ENCODE results near the gene MEF2D. TPM values are rescaled to one million over a fixed set of nuclear protein-coding genes. Genes with fewer than 3 reads are reported as not detected.

The MEF2D gene
- total and polyA plus RNA-seq, 7 experiments from 2014 or later = 4.5 to 190 (median 61.6) TPM

DNA sequence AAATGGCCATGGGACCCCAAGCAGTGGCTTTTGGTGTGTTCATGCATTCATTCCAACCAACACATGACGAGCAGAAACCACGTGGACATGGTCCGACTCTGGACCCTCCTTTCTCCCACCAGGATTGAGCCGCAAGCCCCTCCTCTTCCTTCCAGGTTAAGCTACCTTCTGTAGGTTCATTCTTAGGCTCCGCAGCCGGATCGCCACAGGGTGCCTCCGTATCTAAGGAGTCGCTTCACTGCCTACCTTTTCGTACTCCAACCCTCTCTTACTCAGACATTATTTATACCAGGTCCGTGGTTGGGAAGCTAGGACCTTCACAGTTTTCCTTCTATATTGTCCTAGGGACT is 67.9 kb downstream of the MEF2D start:
- intact Hi-C loops (cut with micrococcal nuclease) = no loop called here
- DNase-seq (no peak), ATAC-seq (no peak)
- H3K4me3 Mint-ChIP-seq = no peak overlapping the region
- Histone ChIP-seq H3K36me3 (ENCODE audit: control insufficient read depth in 2 of 3, insufficient read depth in 3 of 3, low read length in 3 of 3) (no peaks in the 10 kb centered on the region), H3K4me1 (ENCODE audit: control insufficient read depth in 2 of 2, insufficient read depth in 2 of 2, low read length in 2 of 2) (peaks cover 5 to 20% of the 10 kb centered on the region in 2 donors), H3K9me3 (ENCODE audit: control insufficient read depth in 2 of 3, low read length in 3 of 3) (no peaks in the 10 kb centered on the region), H3K27ac (ENCODE audit: low read depth, low read length) (no peak overlapping the region), H3K4me3 (ENCODE audit: low read length) (no peak overlapping the region), H3K27me3 (ENCODE audit: control insufficient read depth in 2 of 2, insufficient read depth in 2 of 2, low read length in 2 of 2) (peaks cover 25 to 39% of the 10 kb centered on the region in 2 donors)
- H3K4me1 Mint-ChIP-seq = peaks cover 13 to 26% (median 22%) of the 10 kb centered on the region in 7 donors
- POLR2A ChIA-PET = interaction anchor here (0.6 kb wide), 1 partner anchor 44 kb away, joined by 6 read pairs; no protein-coding TSS in a partner anchor
- H3K36me3 Mint-ChIP-seq = peaks cover 0 to 4% (median 2%) of the 10 kb centered on the region in 5 donors
- CTCF ChIA-PET = interaction anchor here (0.7 to 0.8 kb wide), 2 partner anchors 9 to 48 kb away, joined by 3 read pairs; no protein-coding TSS in a partner anchor
- peaks cover 89 to 97% (median 94%) of the 10 kb centered on the region in 5 donors for H3K27me3 Mint-ChIP-seq
- peaks cover 0 to 3% (median 0%) of the 10 kb centered on the region in 11 donors for H3K9me3 Mint-ChIP-seq
- no peak overlapping the region for H3K27ac Mint-ChIP-seq

DNA sequence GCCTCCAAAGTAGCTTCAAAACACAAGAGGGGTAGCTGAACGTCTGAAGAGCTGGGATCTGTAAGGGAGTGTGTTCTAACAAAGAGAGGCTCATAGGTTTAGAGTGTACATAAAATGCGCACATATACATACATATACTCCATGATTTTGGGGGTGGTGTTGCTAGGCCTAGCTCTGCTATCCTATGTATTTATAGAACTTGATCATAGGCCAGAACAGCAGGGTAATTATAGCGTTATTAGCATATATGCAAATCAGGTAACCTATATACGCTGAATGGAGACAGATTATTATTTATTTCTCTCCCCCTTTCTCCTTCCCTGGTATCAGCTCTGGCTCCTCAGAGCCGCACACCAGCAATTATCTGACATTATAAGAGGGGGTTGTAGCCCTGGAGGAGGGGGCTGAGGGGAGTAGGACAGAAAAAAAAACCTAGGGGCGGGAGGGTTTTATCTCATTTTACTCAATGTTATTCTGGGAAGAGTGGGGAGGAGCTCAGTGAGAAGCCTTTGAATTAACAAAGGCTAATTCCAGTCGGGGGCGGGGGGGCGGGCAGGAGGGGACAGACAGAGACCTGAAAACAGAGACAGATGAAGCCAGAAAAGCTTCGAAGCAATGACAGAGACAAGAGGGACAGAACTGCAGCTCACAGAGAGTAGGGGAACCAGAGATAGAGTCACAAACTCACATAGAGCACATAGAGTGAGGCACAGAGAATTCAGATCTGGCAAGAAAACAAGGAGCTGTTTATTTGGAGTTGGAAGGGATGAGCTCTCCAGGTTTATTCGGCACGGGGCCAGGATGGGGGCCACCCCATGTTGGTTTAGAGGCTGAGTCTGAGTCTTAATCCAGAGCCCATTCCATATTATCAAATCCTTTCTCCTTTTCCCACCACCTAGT is 68.6 kb downstream of the MEF2D start:
- DNase-seq (no peak), ATAC-seq (no peak)
- H3K27me3 ChIP-seq (ENCODE audit: control insufficient read depth in 2 of 2, insufficient read depth in 2 of 2, low read length in 2 of 2) = peaks cover 19 to 33% of the 10 kb centered on the region in 2 donors
- peaks cover 5 to 14% of the 10 kb centered on the region in 2 donors for H3K4me1 ChIP-seq (ENCODE audit: control insufficient read depth in 2 of 2, insufficient read depth in 2 of 2, low read length in 2 of 2)
- peaks cover 89 to 97% (median 94%) of the 10 kb centered on the region in 5 donors for H3K27me3 Mint-ChIP-seq
- no peaks in the 10 kb centered on the region for H3K9me3 ChIP-seq (ENCODE audit: control insufficient read depth in 2 of 3, low read length in 3 of 3)
- H3K27ac ChIP-seq (ENCODE audit: low read depth, low read length) = no peak overlapping the region
- no peak overlapping the region for H3K4me3 Mint-ChIP-seq
- H3K4me1 Mint-ChIP-seq = peaks cover 9 to 21% (median 17%) of the 10 kb centered on the region in 7 donors
- H3K9me3 Mint-ChIP-seq = peaks cover 0 to 3% (median 0%) of the 10 kb centered on the region in 11 donors
- H3K36me3 ChIP-seq (ENCODE audit: control insufficient read depth in 2 of 3, insufficient read depth in 3 of 3, low read length in 3 of 3) = no peaks in the 10 kb centered on the region
- intact Hi-C loops (cut with micrococcal nuclease) = no loop called here
- ChIA-PET CTCF (interaction anchor here (0.7 to 0.8 kb wide), 3 partner anchors 10 to 47 kb away, joined by 3 to 4 read pairs (median 3); no protein-coding TSS in a partner anchor), POLR2A (interaction anchor here (0.6 kb wide), 1 partner anchor 45 kb away, joined by 6 read pairs; no protein-coding TSS in a partner anchor)
- H3K36me3 Mint-ChIP-seq = peaks cover 0 to 4% (median 2%) of the 10 kb centered on the region in 5 donors
- H3K27ac Mint-ChIP-seq = peak overlapping the region in 1 of 9 donors; percentile 17
- H3K4me3 ChIP-seq (ENCODE audit: low read length) = no peak overlapping the region

- H3K27me3 ChIP-seq (ENCODE audit: control insufficient read depth in 2 of 2, insufficient read depth in 2 of 2, low read length in 2 of 2) = peaks cover 12 to 26% of the 10 kb centered on the region in 2 donors
- CTCF ChIA-PET = interaction anchor here (0.8 to 0.9 kb wide), 2 partner anchors 15 to 46 kb away, joined by 4 read pairs; no protein-coding TSS in a partner anchor
- intact Hi-C loops (cut with micrococcal nuclease) = no loop called here
- no peak overlapping the region for H3K27ac ChIP-seq (ENCODE audit: low read depth, low read length)
- H3K36me3 ChIP-seq (ENCODE audit: control insufficient read depth in 2 of 3, insufficient read depth in 3 of 3, low read length in 3 of 3) = no peaks in the 10 kb centered on the region
- peaks cover under 1 to 8% of the 10 kb centered on the region in 2 donors for H3K4me1 ChIP-seq (ENCODE audit: control insufficient read depth in 2 of 2, insufficient read depth in 2 of 2, low read length in 2 of 2)
- Mint-ChIP-seq H3K4me3 (no peak overlapping the region), H3K4me1 (peaks cover 9 to 15% (median 13%) of the 10 kb centered on the region in 7 donors), H3K36me3 (peaks cover 0 to 4% (median 2%) of the 10 kb centered on the region in 5 donors), H3K27ac (no peak overlapping the region), H3K9me3 (peaks cover 0 to 3% (median 0%) of the 10 kb centered on the region in 11 donors), H3K27me3 (peaks cover 89 to 97% (median 95%) of the 10 kb centered on the region in 5 donors)
- no peak for ATAC-seq
- H3K9me3 ChIP-seq (ENCODE audit: control insufficient read depth in 2 of 3, low read length in 3 of 3) = no peaks in the 10 kb centered on the region
- DNase-seq = no peak
- no peak overlapping the region for H3K4me3 ChIP-seq (ENCODE audit: low read length)
- POLR2A ChIA-PET = no interaction called here
These were observed 69.2 kb downstream of the MEF2D start for GRCh38 chr1:156431366-156431765.

GRCh38 chr1:156430866-156431265 is 69.7 kb downstream of the MEF2D start:
- Mint-ChIP-seq H3K4me3 (no peak overlapping the region), H3K4me1 (peaks cover 8 to 14% (median 10%) of the 10 kb centered on the region in 7 donors), H3K9me3 (peaks cover 0 to 3% (median 0%) of the 10 kb centered on the region in 11 donors), H3K36me3 (peaks cover 0 to 4% (median 2%) of the 10 kb centered on the region in 5 donors), H3K27me3 (peaks cover 91 to 99% (median 97%) of the 10 kb centered on the region in 5 donors), H3K27ac (no peak overlapping the region)
- ATAC-seq (no peak), DNase-seq (no peak)
- POLR2A ChIA-PET = no interaction called here
- H3K27ac ChIP-seq (ENCODE audit: low read depth, low read length) = no peak overlapping the region
- H3K4me1 ChIP-seq (ENCODE audit: control insufficient read depth in 2 of 2, insufficient read depth in 2 of 2, low read length in 2 of 2) = peaks cover 0 to 5% of the 10 kb centered on the region in 2 donors
- no peak overlapping the region for H3K4me3 ChIP-seq (ENCODE audit: low read length)
- no peaks in the 10 kb centered on the region for H3K9me3 ChIP-seq (ENCODE audit: control insufficient read depth in 2 of 3, low read length in 3 of 3)
- H3K27me3 ChIP-seq (ENCODE audit: control insufficient read depth in 2 of 2, insufficient read depth in 2 of 2, low read length in 2 of 2) = peaks cover 10 to 24% of the 10 kb centered on the region in 2 donors
- CTCF ChIA-PET = interaction anchor here (0.9 kb wide), 1 partner anchor 45 kb away, joined by 4 read pairs; no protein-coding TSS in a partner anchor
- H3K36me3 ChIP-seq (ENCODE audit: control insufficient read depth in 2 of 3, insufficient read depth in 3 of 3, low read length in 3 of 3) = no peaks in the 10 kb centered on the region
- intact Hi-C loops (cut with micrococcal nuclease) = no loop called here

DNA sequence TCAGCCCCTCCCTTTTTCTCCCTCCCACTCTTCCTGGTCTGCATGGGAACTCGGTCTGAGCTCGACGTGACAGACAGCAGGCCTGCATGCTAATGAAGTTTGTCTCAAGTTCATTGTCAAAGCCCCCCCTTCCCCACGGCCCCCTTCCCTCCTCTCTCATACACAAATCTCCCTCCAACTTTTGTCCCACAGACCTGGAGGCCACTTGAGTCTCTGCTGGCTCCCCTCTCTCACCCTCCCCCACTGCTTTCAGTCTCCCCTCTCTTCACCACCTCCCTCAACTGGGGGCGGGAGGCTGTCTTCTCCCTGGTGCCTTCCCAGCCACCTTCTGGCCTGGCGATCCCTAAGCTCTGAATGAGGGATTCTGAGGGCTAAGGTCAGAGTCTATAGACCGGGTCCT is 70.3 kb downstream of the MEF2D start:
- no peak overlapping the region for H3K4me3 ChIP-seq (ENCODE audit: low read length)
- ChIA-PET CTCF (interaction anchor here (0.9 kb wide), 1 partner anchor 45 kb away, joined by 4 read pairs; no protein-coding TSS in a partner anchor), POLR2A (no interaction called here)

GRCh38 chr1:156429313-156430060 is 71.1 kb downstream of the MEF2D start:
- Mint-ChIP-seq H3K27ac (no peak overlapping the region), H3K4me3 (no peak overlapping the region), H3K9me3 (peaks cover 0 to 3% (median 0%) of the 10 kb centered on the region in 11 donors), H3K27me3 (peaks cover 86 to 100% (median 97%) of the 10 kb centered on the region in 5 donors), H3K4me1 (peaks cover 0 to 9% (median 0%) of the 10 kb centered on the region in 7 donors), H3K36me3 (no peaks in the 10 kb centered on the region)
- DNase-seq (no peak), ATAC-seq (no peak)
- Histone ChIP-seq H3K27me3 (ENCODE audit: control insufficient read depth in 2 of 2, insufficient read depth in 2 of 2, low read length in 2 of 2) (peaks cover 10 to 25% of the 10 kb centered on the region in 2 donors), H3K27ac (ENCODE audit: low read depth, low read length) (no peak overlapping the region), H3K36me3 (ENCODE audit: control insufficient read depth in 2 of 3, insufficient read depth in 3 of 3, low read length in 3 of 3) (no peaks in the 10 kb centered on the region), H3K4me3 (ENCODE audit: low read length) (no peak overlapping the region), H3K9me3 (ENCODE audit: control insufficient read depth in 2 of 3, low read length in 3 of 3) (no peaks in the 10 kb centered on the region), H3K4me1 (ENCODE audit: control insufficient read depth in 2 of 2, insufficient read depth in 2 of 2, low read length in 2 of 2) (no peaks in the 10 kb centered on the region)
- POLR2A ChIA-PET = interaction anchor here (0.8 kb wide), 1 partner anchor 11 kb away, joined by 3 read pairs; no protein-coding TSS in a partner anchor
- CTCF ChIA-PET = no interaction called here
- intact Hi-C loops (cut with micrococcal nuclease) = no loop called here

More for the DNA sequence above, 70.3 kb downstream of the MEF2D start:
- DNase-seq (no peak), ATAC-seq (no peak)
- H3K36me3 Mint-ChIP-seq = peaks cover 0 to 4% (median 0%) of the 10 kb centered on the region in 5 donors
- Histone ChIP-seq H3K4me1 (ENCODE audit: control insufficient read depth in 2 of 2, insufficient read depth in 2 of 2, low read length in 2 of 2) (peaks cover 0 to 4% of the 10 kb centered on the region in 2 donors), H3K27me3 (ENCODE audit: control insufficient read depth in 2 of 2, insufficient read depth in 2 of 2, low read length in 2 of 2) (peaks cover 10 to 25% of the 10 kb centered on the region in 2 donors), H3K36me3 (ENCODE audit: control insufficient read depth in 2 of 3, insufficient read depth in 3 of 3, low read length in 3 of 3) (no peaks in the 10 kb centered on the region), H3K9me3 (ENCODE audit: control insufficient read depth in 2 of 3, low read length in 3 of 3) (no peaks in the 10 kb centered on the region), H3K27ac (ENCODE audit: low read depth, low read length) (no peak overlapping the region)
- peaks cover 4 to 12% (median 5%) of the 10 kb centered on the region in 7 donors for H3K4me1 Mint-ChIP-seq
- intact Hi-C loops (cut with micrococcal nuclease) = no loop called here
- H3K27me3 Mint-ChIP-seq = peaks cover 89 to 100% (median 97%) of the 10 kb centered on the region in 5 donors
- no peak overlapping the region for H3K27ac Mint-ChIP-seq
- peaks cover 0 to 3% (median 0%) of the 10 kb centered on the region in 11 donors for H3K9me3 Mint-ChIP-seq
- H3K4me3 Mint-ChIP-seq = no peak overlapping the region
